Ascending aorta (tissue), 2 donors: ENCODE data around the gene LCLAT1. TPM values are rescaled to one million over a fixed set of nuclear protein-coding genes. Genes with fewer than 3 reads are reported as not detected.
A peak's percentile ranks its signal among the peaks of the same experiment; 100 is the strongest.

Experiments used
- DNase-seq, 2 donors: peaks; one replicate each; pipeline ENCODE4 v3.0.0-alpha.2; 2019; ENCODE audit warnings: low spot score in 2 of 2
- H3K27ac ChIP-seq, 2 donors: fragments of 200-600 bp; sonication (generic); one replicate each; pipeline ENCODE4 v1.5.1; 2016 to 2017; ENCODE audit warnings: mild to moderate bottlenecking in 1 of 2
- H3K27me3 ChIP-seq: fragments of 200-600 bp; sonication (generic); one replicate; pipeline ENCODE4 v1.5.1; 2017
- H3K36me3 ChIP-seq, 2 donors: fragments of 200-600 bp; sonication (generic); one replicate each; pipeline ENCODE4 v1.5.1; 2016
- H3K4me1 ChIP-seq, 2 donors: fragments of 200-600 bp; sonication (generic); one replicate each; pipeline ENCODE4 v1.5.1; 2016 to 2017; ENCODE audit warnings: mild to moderate bottlenecking in 1 of 2
- H3K4me3 ChIP-seq, 2 donors: fragments of 200-600 bp; sonication (generic); one replicate each; pipeline ENCODE4 v1.5.1; 2016 to 2017; ENCODE audit warnings: mild to moderate bottlenecking in 1 of 2
- H3K9me3 ChIP-seq, 2 donors: fragments of 200-600 bp; sonication (generic); one replicate each; pipeline ENCODE4 v1.5.1; 2016
- intact Hi-C: fragments of 100-400 bp; cut with DNase I; formaldehyde crosslinking; loops from one replicate; pipeline ENCODE4 v1.15.1; 2023
- total RNA-seq: library from RNA; depleted of rRNA; stranded (reverse); fragments of >200 nt; gene quantifications from one replicate; pipeline ENCODE4 v1.1.0, GENCODE V29; 2016
- TF ChIP-seq, protein P1 (sequence below), 3 experiments: fragments of 200-600 bp in 2 of 3; fragments of 450-650 bp in 1 of 3; sonication (generic) in 2 of 3; IDR thresholded peaks; one replicate each; pipeline ENCODE4 v1.5.1; 2016 to 2019; ENCODE audit warnings: antibody characterized with exemption in 3 of 3, mild to moderate bottlenecking in 1 of 3, moderate library complexity in 1 of 3

LCLAT1 gene
- total RNA-seq, 1 donor from 2014 or later, result 9.8 TPM

DNA sequence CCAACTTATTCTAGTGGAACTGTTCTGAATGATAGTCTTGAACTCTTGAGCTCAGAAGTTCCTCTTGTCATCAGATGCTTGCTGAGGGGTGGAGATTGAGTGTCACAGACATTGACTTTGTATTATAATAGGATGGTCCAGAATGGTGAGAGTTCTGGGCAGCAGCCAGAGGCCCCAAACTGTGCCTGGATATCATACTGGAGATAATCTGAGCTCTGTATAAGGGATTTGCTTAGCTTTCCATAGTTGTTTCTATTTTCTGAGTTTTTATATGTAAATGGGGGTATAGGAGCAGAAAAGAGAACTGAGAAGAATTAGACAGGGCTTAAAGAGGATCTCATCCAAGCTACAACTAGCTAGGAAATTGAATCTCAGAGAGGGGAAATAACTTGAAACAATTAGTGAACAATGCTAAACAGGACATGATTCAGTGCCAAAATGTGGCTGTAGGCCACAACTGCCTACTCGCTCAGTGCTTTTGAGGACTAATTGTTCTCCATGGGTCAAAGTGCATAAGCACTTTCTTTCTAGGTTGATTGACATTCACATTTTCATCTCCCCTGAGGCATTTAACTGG is 10.1 kb upstream of the LCLAT1 start:
- TF ChIP-seq, protein P1, sequence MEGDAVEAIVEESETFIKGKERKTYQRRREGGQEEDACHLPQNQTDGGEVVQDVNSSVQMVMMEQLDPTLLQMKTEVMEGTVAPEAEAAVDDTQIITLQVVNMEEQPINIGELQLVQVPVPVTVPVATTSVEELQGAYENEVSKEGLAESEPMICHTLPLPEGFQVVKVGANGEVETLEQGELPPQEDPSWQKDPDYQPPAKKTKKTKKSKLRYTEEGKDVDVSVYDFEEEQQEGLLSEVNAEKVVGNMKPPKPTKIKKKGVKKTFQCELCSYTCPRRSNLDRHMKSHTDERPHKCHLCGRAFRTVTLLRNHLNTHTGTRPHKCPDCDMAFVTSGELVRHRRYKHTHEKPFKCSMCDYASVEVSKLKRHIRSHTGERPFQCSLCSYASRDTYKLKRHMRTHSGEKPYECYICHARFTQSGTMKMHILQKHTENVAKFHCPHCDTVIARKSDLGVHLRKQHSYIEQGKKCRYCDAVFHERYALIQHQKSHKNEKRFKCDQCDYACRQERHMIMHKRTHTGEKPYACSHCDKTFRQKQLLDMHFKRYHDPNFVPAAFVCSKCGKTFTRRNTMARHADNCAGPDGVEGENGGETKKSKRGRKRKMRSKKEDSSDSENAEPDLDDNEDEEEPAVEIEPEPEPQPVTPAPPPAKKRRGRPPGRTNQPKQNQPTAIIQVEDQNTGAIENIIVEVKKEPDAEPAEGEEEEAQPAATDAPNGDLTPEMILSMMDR (IDR thresholded peaks at IDR 0.05), result no peak
- Histone ChIP-seq H3K27me3 (no peaks in the 10 kb centered on the region), H3K27ac (peak overlapping the region; percentile 49 to 61), H3K36me3 (no peaks in the 10 kb centered on the region), H3K4me3 (no peak overlapping the region), H3K4me1 (peaks cover 6 to 22% of the 10 kb centered on the region in 2 donors), H3K9me3 (no peaks in the 10 kb centered on the region)
- DNase-seq, result no peak
- intact Hi-C loops, result no loop called here

DNA sequence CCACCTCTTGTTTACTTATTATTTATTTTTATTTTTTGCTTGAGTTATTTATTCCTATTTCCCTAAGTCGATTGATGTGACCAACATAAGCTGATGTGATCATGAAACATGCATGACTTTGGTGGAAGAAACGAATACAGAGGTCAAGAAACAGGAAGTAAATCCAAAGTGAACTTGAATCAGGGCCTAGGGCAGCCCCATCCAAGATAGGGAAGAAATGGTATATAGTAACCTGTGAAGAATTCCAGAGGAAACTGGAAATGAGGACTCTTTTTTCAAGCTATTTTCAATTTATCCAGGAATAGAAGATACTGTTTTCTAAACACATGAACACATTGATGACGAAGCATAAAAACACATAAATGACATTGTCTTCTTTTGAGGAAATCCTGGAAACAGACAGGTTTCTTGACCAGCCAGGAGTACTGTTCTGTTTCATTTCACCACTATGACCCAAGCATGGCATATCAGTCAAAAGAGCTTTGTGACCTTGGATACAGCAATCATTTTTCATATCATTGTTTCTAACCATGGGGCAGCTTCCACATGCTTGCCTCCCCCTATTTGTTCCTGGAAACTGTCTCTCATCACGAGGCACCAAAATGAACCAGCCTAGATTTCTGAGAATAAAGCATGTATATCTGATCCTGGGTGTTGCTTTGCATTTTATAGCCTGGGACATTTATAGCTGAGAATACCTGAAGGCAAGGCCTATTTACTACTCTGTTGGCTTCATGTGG is 9.1 kb upstream of the LCLAT1 start:
- DNase-seq, result no peak
- Histone ChIP-seq H3K4me1 (peaks cover 6 to 22% of the 10 kb centered on the region in 2 donors), H3K27me3 (no peaks in the 10 kb centered on the region), H3K36me3 (no peaks in the 10 kb centered on the region), H3K4me3 (no peak overlapping the region), H3K27ac (peak overlapping the region; percentile 49 to 61), H3K9me3 (no peaks in the 10 kb centered on the region)
- intact Hi-C loops, result no loop called here
- TF ChIP-seq, protein P1 (IDR thresholded peaks at IDR 0.05), result no peak

DNA sequence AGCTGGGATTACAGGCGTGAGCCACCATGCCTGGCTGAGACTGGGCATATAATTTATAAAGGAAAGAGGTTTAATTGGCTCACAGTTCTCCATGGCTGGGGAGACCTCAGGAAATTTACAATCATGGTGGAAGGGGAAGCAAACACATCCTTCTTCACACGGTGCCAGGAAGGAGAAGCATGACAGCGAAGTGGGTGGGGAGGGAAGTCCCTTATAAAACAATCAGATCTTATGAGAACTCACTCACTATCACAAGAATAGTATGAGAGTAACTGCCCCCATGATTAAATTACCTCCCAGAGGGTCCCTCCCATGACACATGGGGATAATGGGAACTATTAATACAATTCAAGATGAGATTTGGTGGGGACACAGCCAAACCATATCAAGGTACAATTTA is 7.8 kb upstream of the LCLAT1 start:
- no peaks in the 10 kb centered on the region for H3K9me3 ChIP-seq
- TF ChIP-seq, protein P1 (IDR thresholded peaks at IDR 0.05), result no peak
- no peaks in the 10 kb centered on the region for H3K27me3 ChIP-seq
- no peak overlapping the region for H3K4me3 ChIP-seq
- DNase-seq, result no peak
- no peaks in the 10 kb centered on the region for H3K36me3 ChIP-seq
- no peak overlapping the region for H3K27ac ChIP-seq
- intact Hi-C loops, result no loop called here
- H3K4me1 ChIP-seq, result peaks cover 3 to 11% of the 10 kb centered on the region in 2 donors

GRCh38 chr2:30439879-30440278 is 7.2 kb upstream of the LCLAT1 start:
- Histone ChIP-seq H3K27me3 (no peaks in the 10 kb centered on the region), H3K9me3 (no peaks in the 10 kb centered on the region), H3K36me3 (no peaks in the 10 kb centered on the region), H3K4me1 (peaks cover 3 to 5% of the 10 kb centered on the region in 2 donors), H3K4me3 (no peak overlapping the region), H3K27ac (no peak overlapping the region)
- TF ChIP-seq, protein P1 (IDR thresholded peaks at IDR 0.05), result no peak
- DNase-seq, result no peak
- intact Hi-C loops, result no loop called here

GRCh38 chr2:30441023-30441422 is 6.0 kb upstream of the LCLAT1 start:
- TF ChIP-seq, protein P1 (IDR thresholded peaks at IDR 0.05), result no peak
- no peak for DNase-seq

More at GRCh38 chr2:30441023-30441422, 6.0 kb upstream of the LCLAT1 start:
- intact Hi-C loops, result no loop called here
- Histone ChIP-seq H3K4me3 (no peak overlapping the region), H3K27me3 (no peaks in the 10 kb centered on the region), H3K4me1 (peaks cover 3% of the 10 kb centered on the region in 2 donors), H3K27ac (no peak overlapping the region), H3K36me3 (no peaks in the 10 kb centered on the region), H3K9me3 (no peaks in the 10 kb centered on the region)
